Fibroblast of the aortic adventitia (primary cell): Measurements from ENCODE around the gene GPC1. TPM values are rescaled to one million over a fixed set of nuclear protein-coding genes. Genes with fewer than 3 reads are reported as not detected.

Experiments used
- DNase-seq: peaks from one replicate; pipeline ENCODE4 v3.0.0-alpha.2; 2010; ENCODE audit warnings: low read depth
- H3K4me3 ChIP-seq: 2 replicates; pipeline ENCODE4 v1.5.1; 2011; ENCODE audit warnings: low read depth, mild to moderate bottlenecking, control low read depth, low read length, moderate library complexity
- total RNA-seq: library from RNA; depleted of rRNA; stranded (reverse); fragments of >200 nt; gene quantifications from 2 replicates; pipeline ENCODE4 v1.2.3, GENCODE V29; 2012; ENCODE audit warnings: low replicate concordance
- TF ChIP-seq, protein P1 (sequence below): IDR thresholded peaks from 2 replicates; pipeline ENCODE4 v1.5.1; 2011; ENCODE audit warnings: mild to moderate bottlenecking, low read length, control low read depth, inconsistent platforms; ENCODE audit not compliant: insufficient read depth

The GPC1 gene
- total RNA-seq, 1 donor = 44.7 TPM

DNA sequence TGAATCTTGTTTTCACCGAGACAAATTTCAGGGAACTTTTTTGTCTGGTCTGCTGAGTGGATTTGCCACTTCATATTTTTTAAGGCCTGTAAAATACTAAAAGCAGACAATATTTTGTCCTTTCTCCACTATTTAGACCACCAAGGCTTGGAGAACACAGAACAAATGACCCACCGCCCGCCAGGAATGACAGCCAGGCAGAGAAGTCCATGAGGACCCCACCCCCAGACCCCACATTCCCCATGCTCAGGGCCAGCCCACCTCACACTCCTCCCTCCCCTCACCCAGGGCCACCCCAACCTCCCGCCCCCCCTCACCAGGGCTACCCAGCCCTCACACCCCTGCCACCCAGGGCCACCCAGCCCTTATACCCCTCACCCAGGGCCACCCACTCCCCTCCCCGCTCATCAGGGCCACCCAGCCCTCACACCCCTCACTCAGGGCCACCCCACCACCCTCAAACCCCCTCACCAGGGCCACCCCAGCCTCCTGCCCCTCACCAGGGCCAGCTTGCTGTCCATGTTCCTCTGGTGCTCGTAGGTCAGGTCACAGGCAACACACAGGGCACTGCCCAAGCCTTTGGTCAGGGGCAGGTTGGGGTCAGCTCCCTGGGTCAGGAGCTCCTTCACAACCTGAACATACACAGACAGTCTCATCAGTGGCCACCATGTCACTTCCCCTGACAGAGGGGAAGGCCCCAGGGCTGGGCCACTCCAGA, 71.8 kb downstream of the GPC1 start:
- no peak overlapping the region for H3K4me3 ChIP-seq
- no peak for DNase-seq
- TF ChIP-seq, protein P1, sequence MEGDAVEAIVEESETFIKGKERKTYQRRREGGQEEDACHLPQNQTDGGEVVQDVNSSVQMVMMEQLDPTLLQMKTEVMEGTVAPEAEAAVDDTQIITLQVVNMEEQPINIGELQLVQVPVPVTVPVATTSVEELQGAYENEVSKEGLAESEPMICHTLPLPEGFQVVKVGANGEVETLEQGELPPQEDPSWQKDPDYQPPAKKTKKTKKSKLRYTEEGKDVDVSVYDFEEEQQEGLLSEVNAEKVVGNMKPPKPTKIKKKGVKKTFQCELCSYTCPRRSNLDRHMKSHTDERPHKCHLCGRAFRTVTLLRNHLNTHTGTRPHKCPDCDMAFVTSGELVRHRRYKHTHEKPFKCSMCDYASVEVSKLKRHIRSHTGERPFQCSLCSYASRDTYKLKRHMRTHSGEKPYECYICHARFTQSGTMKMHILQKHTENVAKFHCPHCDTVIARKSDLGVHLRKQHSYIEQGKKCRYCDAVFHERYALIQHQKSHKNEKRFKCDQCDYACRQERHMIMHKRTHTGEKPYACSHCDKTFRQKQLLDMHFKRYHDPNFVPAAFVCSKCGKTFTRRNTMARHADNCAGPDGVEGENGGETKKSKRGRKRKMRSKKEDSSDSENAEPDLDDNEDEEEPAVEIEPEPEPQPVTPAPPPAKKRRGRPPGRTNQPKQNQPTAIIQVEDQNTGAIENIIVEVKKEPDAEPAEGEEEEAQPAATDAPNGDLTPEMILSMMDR = no peak

DNA sequence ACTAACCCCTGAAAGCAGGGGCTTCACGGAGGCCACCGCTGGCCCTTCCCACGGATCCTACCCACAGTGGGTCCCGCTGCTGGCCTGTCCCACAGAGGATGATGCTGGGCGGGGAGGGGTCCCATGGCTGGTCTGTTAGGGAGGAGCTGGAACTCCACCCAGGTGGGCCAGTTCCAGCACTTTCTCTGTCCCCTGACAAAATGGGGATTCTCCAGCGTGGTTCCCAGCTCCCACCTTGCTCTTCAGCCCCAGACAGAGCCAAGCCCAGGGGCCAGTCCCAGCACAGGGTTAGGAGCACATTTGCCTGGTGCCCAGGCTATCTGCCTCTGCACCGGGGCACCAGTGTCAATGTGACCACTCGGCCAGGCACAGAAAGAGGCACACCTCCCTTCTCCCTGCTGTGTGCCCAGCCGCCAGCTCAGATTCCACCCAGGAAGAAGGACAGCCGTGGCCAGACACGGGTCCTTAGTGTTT, 72.4 kb downstream of the GPC1 start:
- TF ChIP-seq, protein P1 = no peak
- DNase-seq = no peak

DNA sequence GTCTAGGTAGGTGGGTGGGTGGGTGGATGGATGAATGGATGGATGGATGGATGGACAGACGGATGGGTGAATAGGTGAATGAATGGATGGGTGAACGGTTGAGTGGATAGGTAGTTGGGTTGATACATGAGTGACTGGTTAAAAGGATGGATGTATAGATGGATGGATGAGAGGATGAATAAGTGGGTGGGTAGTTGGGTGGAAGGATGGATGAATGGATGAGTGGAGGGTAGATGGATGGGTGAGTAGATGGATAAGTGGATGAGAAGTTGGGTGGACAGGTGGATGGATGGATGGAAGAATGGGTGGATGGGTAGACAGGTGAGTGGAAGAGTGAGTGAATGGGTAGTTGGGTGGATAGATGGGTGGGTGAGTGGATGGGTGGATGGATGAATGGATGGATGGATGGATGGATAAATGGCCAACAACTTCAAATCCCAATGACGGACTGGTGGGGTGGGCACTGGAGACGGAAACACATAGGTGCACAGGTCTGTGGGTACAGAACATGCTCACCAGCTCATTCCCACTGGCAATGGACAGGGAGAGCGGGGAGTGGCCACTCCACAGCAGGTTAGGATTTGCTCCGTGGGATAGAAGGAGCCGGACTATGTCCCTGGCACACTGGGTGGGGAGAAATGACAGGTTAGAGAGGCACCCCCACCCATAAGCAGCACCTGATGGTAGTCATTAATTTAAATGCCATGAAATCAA, 73.5 kb downstream of the GPC1 start:
- TF ChIP-seq, protein P1 = no peak

More for the DNA sequence above, 72.4 kb downstream of the GPC1 start:
- H3K4me3 ChIP-seq = no peak overlapping the region

DNA sequence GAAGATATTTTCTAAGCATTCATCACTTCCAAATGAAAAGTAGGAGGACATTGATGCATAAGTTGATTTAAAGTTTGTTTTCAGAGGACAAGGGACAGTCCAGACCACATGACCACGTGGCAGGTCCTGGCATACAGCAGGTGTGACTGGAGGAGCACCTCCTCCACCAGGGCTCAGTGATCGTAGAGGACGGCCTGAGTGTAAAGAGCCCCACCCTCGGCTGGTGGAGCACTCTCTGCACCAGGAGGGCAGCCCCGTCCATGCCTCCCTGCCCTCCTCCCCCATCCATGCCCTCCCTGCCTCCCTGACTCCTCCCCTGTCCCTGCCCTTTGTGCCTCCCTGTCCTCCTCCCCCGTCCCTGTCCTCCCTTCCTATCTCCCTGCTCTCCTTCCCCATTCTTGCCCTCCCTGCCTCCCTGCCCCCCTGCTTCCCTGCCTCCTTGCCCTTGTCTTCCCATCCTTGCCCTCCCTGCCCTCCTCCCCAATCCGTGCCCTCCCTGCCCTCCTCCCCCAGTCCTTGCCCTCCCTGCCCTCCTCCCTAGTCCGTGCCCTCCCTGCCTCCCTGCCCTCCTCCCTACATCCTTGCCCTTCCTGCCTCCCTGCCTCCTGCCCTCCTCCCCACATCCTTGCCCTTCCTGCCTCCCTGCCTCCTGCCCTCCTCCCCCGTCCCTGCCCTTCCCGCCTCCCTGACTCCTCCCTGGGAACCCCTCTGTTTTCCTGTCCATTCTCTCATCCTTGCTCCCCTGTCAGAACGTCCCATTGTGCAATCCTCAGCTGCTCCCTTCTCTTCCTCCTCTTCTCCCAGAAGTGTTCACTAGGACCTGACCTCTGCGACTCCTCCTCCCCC, 74.4 kb downstream of the GPC1 start:
- no peak for DNase-seq
- TF ChIP-seq, protein P1 = no peak
- H3K4me3 ChIP-seq = no peak overlapping the region

More for the DNA sequence above, 73.5 kb downstream of the GPC1 start:
- no peak overlapping the region for H3K4me3 ChIP-seq
- no peak for DNase-seq

DNA sequence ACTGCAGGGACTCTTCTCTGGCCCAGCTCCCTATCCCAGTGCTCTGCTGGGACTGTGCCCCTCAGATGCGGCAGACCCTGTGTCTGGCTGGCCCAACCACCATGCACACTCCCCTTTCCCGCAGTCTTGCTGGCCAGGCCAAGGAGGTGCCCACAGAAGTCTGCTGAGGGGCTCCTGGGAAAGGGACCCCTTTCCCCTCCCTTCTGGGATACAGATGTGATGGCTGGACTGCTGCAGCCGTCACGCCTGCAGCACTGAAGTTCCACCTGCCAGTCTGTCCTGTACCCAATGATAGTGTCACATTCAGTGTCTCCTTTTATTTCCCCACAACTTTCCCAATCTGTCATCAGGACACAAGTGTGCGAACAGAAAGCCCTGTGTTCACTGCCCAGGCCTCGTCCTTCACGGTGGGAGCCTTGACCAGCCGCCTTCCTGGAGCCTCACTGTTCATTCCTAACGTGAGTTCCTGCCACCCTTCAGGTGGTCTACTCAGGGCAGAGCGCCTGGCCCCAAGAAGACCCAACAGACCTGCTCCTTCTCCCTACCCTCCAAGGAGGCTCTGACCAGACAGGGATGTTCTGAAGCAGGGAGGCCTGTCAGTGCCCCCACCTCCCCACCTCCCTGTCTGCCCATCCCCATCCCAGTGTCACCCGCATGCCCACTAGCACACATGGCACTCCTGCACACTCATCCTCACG, 75.2 kb downstream of the GPC1 start:
- TF ChIP-seq, protein P1 = no peak
- DNase-seq = no peak
- H3K4me3 ChIP-seq = no peak overlapping the region
